ENCODE results near the gene FSTL4.

The FSTL4 gene

GRCh38 chr5:133336121-133336968, 276.0 kb downstream of the FSTL4 start:
- Histone ChIP-seq H3K9ac (no peak overlapping the region), H3K4me2 (no peak overlapping the region), H4K20me1 (ENCODE audit: insufficient read depth) (no peaks in the 10 kb centered on the region), H3K4me1 (ENCODE audit: low read depth, poor library complexity, severe bottlenecking) (no peaks in the 10 kb centered on the region), H3K4me3 (IDR thresholded peaks at IDR 0.05; ENCODE audit: insufficient read depth, low read depth, low read length) (no peak overlapping the region), H3K27ac (no peak overlapping the region), H2AFZ (ENCODE audit: low read depth) (no peak overlapping the region), H3K79me2 (ENCODE audit: insufficient read depth, low read depth) (no peaks in the 10 kb centered on the region), H3K36me3 (ENCODE audit: insufficient read depth) (no peaks in the 10 kb centered on the region), H3K27me3 (ENCODE audit: insufficient read depth, low read depth) (no peaks in the 10 kb centered on the region)
- no peak for TF ChIP-seq CTCF (conservative IDR thresholded peaks at IDR 0.05; ENCODE audit: low read depth, low read length)

GRCh38 chr5:133334796-133335639, 277.3 kb downstream of the FSTL4 start:
- Histone ChIP-seq H3K27ac (no peak overlapping the region), H3K9ac (no peak overlapping the region), H3K4me1 (ENCODE audit: low read depth, poor library complexity, severe bottlenecking) (no peaks in the 10 kb centered on the region), H3K79me2 (ENCODE audit: insufficient read depth, low read depth) (no peaks in the 10 kb centered on the region), H4K20me1 (ENCODE audit: insufficient read depth) (no peaks in the 10 kb centered on the region), H3K27me3 (ENCODE audit: insufficient read depth, low read depth) (no peaks in the 10 kb centered on the region), H3K4me2 (no peak overlapping the region), H2AFZ (ENCODE audit: low read depth) (no peak overlapping the region), H3K4me3 (IDR thresholded peaks at IDR 0.05; ENCODE audit: insufficient read depth, low read depth, low read length) (no peak overlapping the region), H3K36me3 (ENCODE audit: insufficient read depth) (no peaks in the 10 kb centered on the region)
- no peak for TF ChIP-seq CTCF (conservative IDR thresholded peaks at IDR 0.05; ENCODE audit: low read depth, low read length)

- no peak overlapping the region for H3K27ac ChIP-seq
- no peaks in the 10 kb centered on the region for H3K79me2 ChIP-seq (ENCODE audit: insufficient read depth, low read depth)
- no peak overlapping the region for H2AFZ ChIP-seq (ENCODE audit: low read depth)
- no peak overlapping the region for H3K4me2 ChIP-seq
- no peak overlapping the region for H3K4me3 ChIP-seq (IDR thresholded peaks at IDR 0.05; ENCODE audit: insufficient read depth, low read depth, low read length)
- no peaks in the 10 kb centered on the region for H3K4me1 ChIP-seq (ENCODE audit: low read depth, poor library complexity, severe bottlenecking)
- no peaks in the 10 kb centered on the region for H3K27me3 ChIP-seq (ENCODE audit: insufficient read depth, low read depth)
- no peak overlapping the region for H3K9ac ChIP-seq
- H3K36me3 ChIP-seq (ENCODE audit: insufficient read depth), result no peaks in the 10 kb centered on the region
- no peaks in the 10 kb centered on the region for H4K20me1 ChIP-seq (ENCODE audit: insufficient read depth)
- TF ChIP-seq CTCF (conservative IDR thresholded peaks at IDR 0.05; ENCODE audit: low read depth, low read length), result no peak
Measured at GRCh38 chr5:133333326-133334150, 278.8 kb downstream of the FSTL4 start.

- Histone ChIP-seq H2AFZ (ENCODE audit: low read depth) (no peak overlapping the region), H3K4me2 (no peak overlapping the region), H3K27me3 (ENCODE audit: insufficient read depth, low read depth) (no peaks in the 10 kb centered on the region), H3K27ac (no peak overlapping the region), H3K4me3 (IDR thresholded peaks at IDR 0.05; ENCODE audit: insufficient read depth, low read depth, low read length) (no peak overlapping the region), H3K9ac (no peak overlapping the region), H4K20me1 (ENCODE audit: insufficient read depth) (no peaks in the 10 kb centered on the region), H3K4me1 (ENCODE audit: low read depth, poor library complexity, severe bottlenecking) (no peaks in the 10 kb centered on the region), H3K36me3 (ENCODE audit: insufficient read depth) (no peaks in the 10 kb centered on the region), H3K79me2 (ENCODE audit: insufficient read depth, low read depth) (no peaks in the 10 kb centered on the region)
- no peak for TF ChIP-seq CTCF (conservative IDR thresholded peaks at IDR 0.05; ENCODE audit: low read depth, low read length)
Measured at GRCh38 chr5:133332439-133333024, 279.8 kb downstream of the FSTL4 start.

Data from KMS-11 (cell line).